Loucy (cell line): ENCODE measurements around the gene LGALS14.
"Not testable (repeated sequence)": the region's sequence is repeated elsewhere in the genome, so short reads cannot be mapped to it uniquely, and the experiment has no call there.

ENCODE experiments used
- H2AFZ ChIP-seq: fragments of 200-600 bp; sonication (generic); 2 replicates; pipeline ENCODE4 v1.6.0; 2016; ENCODE audit warnings: antibody characterized with exemption, mild to moderate bottlenecking, low read length, moderate library complexity
- H3F3A ChIP-seq: fragments of 200-600 bp; 2 replicates; pipeline ENCODE4 v1.6.0; 2016; ENCODE audit warnings: antibody characterized with exemption, low read depth, mild to moderate bottlenecking
- H3K27me3 ChIP-seq: fragments of 200-600 bp; sonication (generic); 2 replicates; pipeline ENCODE4 v1.6.1; 2014; ENCODE audit warnings: low read length, mild to moderate bottlenecking; ENCODE audit not compliant: insufficient read depth, poor library complexity, severe bottlenecking
- H3K36me3 ChIP-seq: fragments of 200-600 bp; sonication (generic); 2 replicates; pipeline ENCODE4 v1.6.1; 2016; ENCODE audit warnings: low read length; ENCODE audit not compliant: insufficient read depth
- H3K4me1 ChIP-seq: fragments of 200-600 bp; sonication (generic); 2 replicates; pipeline ENCODE4 v1.5.1; 2014; ENCODE audit warnings: low read length, mild to moderate bottlenecking; ENCODE audit not compliant: insufficient read depth, poor library complexity, severe bottlenecking
- H3K4me2 ChIP-seq: fragments of 200-600 bp; sonication (generic); 2 replicates; pipeline ENCODE4 v1.6.0; 2014; ENCODE audit warnings: antibody characterized with exemption, low read length, low read depth, mild to moderate bottlenecking; ENCODE audit not compliant: poor library complexity, severe bottlenecking
- H3K4me3 ChIP-seq: fragments of 200-600 bp; sonication (generic); 2 replicates; pipeline ENCODE4 v1.5.1; 2014; ENCODE audit warnings: low read length, mild to moderate bottlenecking, mixed read lengths; ENCODE audit not compliant: poor library complexity, severe bottlenecking
- H3K79me2 ChIP-seq: fragments of 200-600 bp; sonication (generic); 2 replicates; pipeline ENCODE4 v1.6.1; 2014; ENCODE audit warnings: low read length; ENCODE audit not compliant: insufficient read depth
- H3K9ac ChIP-seq: fragments of 200-600 bp; sonication (generic); 2 replicates; pipeline ENCODE4 v1.6.0; 2014; ENCODE audit warnings: mild to moderate bottlenecking, low read depth, low read length, moderate library complexity; ENCODE audit not compliant: poor library complexity, severe bottlenecking
- H3K9me2 ChIP-seq: fragments of 200-600 bp; sonication (generic); replicated peaks from 2 replicates; pipeline ENCODE4 v1.6.1; 2016; ENCODE audit warnings: low read depth, low read length, mixed read lengths
- H3K9me3 ChIP-seq: fragments of 200-600 bp; sonication (generic); 2 replicates; pipeline ENCODE4 v1.6.1; 2014; ENCODE audit warnings: mild to moderate bottlenecking, antibody characterized with exemption, low read length, low read depth; ENCODE audit not compliant: insufficient read depth
- H4K20me1 ChIP-seq: fragments of 200-600 bp; sonication (generic); 2 replicates; pipeline ENCODE4 v1.6.0; 2014; ENCODE audit warnings: antibody characterized with exemption, low read length, mild to moderate bottlenecking; ENCODE audit not compliant: insufficient read depth, poor library complexity, severe bottlenecking
- CTCF ChIP-seq: fragments of 200-600 bp; sonication (generic); conservative IDR thresholded peaks from 2 replicates; pipeline ENCODE4 v1.5.1; 2014; ENCODE audit warnings: mild to moderate bottlenecking, antibody characterized with exemption, low read length
- EZH2phosphoT487 ChIP-seq: fragments of 200-600 bp; IDR thresholded peaks from 2 replicates; pipeline ENCODE4 v1.6.1; 2018; ENCODE audit warnings: antibody characterized with exemption, mild to moderate bottlenecking, moderate library complexity, borderline replicate concordance

Gene LGALS14

GRCh38 chr19:39671739-39672363 lies 32.4 kb upstream of the LGALS14 start:
- Histone ChIP-seq H3K27me3 (no peaks in the 10 kb centered on the region), H3K9ac (no peak overlapping the region), H3K9me3 (no peaks in the 10 kb centered on the region), H3K4me3 (no peak overlapping the region), H3K4me2 (no peak overlapping the region), H3F3A (no peaks in the 10 kb centered on the region), H3K9me2 (no peaks in the 10 kb centered on the region), H4K20me1 (no peaks in the 10 kb centered on the region), H3K4me1 (no peaks in the 10 kb centered on the region), H2AFZ (peak overlapping the region; percentile 49; the same call in 1 of the 2 replicates), H3K36me3 (no peaks in the 10 kb centered on the region), H3K79me2 (no peaks in the 10 kb centered on the region)
- TF ChIP-seq EZH2phosphoT487 (no peak), CTCF (peak; percentile 70)

- H3K27me3 ChIP-seq: no peaks in the 10 kb centered on the region
- no peak for TF ChIP-seq EZH2phosphoT487
- TF ChIP-seq CTCF: no peak
- no peaks in the 10 kb centered on the region for H3K4me1 ChIP-seq
Measured at GRCh38 chr19:39672473-39672872, 31.8 kb upstream of the LGALS14 start.

GRCh38 chr19:39673862-39674261 lies 30.4 kb upstream of the LGALS14 start:
- not testable (repeated sequence) for H3K9ac ChIP-seq, H3K27me3 ChIP-seq, H2AFZ ChIP-seq, H3K4me3 ChIP-seq, H3K4me1 ChIP-seq, H4K20me1 ChIP-seq, H3K9me3 ChIP-seq, H3K9me2 ChIP-seq, H3K4me2 ChIP-seq, H3K36me3 ChIP-seq, H3K79me2 ChIP-seq, H3F3A ChIP-seq
- TF ChIP-seq CTCF: peak; percentile 28

More at GRCh38 chr19:39672473-39672872, 31.8 kb upstream of the LGALS14 start:
- H3K36me3 ChIP-seq: no peaks in the 10 kb centered on the region
- peak overlapping the region; percentile 49; the same call in 1 of the 2 replicates for H2AFZ ChIP-seq
- H3K4me3 ChIP-seq: no peak overlapping the region
- no peaks in the 10 kb centered on the region for H3F3A ChIP-seq
- no peaks in the 10 kb centered on the region for H4K20me1 ChIP-seq
- H3K4me2 ChIP-seq: no peak overlapping the region
- H3K9me3 ChIP-seq: no peaks in the 10 kb centered on the region
- no peaks in the 10 kb centered on the region for H3K79me2 ChIP-seq
- no peaks in the 10 kb centered on the region for H3K9me2 ChIP-seq
- H3K9ac ChIP-seq: no peak overlapping the region
